Measurements from ENCODE around the gene FHIP1B. TPM values are rescaled to one million over a fixed set of nuclear protein-coding genes. Genes with fewer than 3 reads are reported as not detected.

FHIP1B gene
- total RNA-seq, 1 donor from 2014 or later = 12.2 TPM

- DNase-seq = no peak
- peaks cover 51% of the 10 kb centered on the region for H3K4me1 ChIP-seq
- no peak overlapping the region for H3K27ac ChIP-seq (replicated peaks)
- intact Hi-C loops (cut with micrococcal nuclease) = no loop called here
- H3K27me3 ChIP-seq (ENCODE audit: low read depth) = no peaks in the 10 kb centered on the region
- TF ChIP-seq CTCF (IDR thresholded peaks at IDR 0.05; ENCODE audit: borderline replicate concordance) = no peak
- H3K9me3 ChIP-seq (replicated peaks) = no peaks in the 10 kb centered on the region
- no peak overlapping the region for H3K4me3 ChIP-seq
- peaks cover 44% of the 10 kb centered on the region for H3K36me3 ChIP-seq
Measured at GRCh38 chr11:6223854-6224253, 10.6 kb downstream of the FHIP1B start.

GRCh38 chr11:6219359-6219758 is 15.1 kb downstream of the FHIP1B start:
- no peaks in the 10 kb centered on the region for H3K27me3 ChIP-seq (ENCODE audit: low read depth)
- H3K4me1 ChIP-seq = peaks cover 30% of the 10 kb centered on the region
- peak overlapping the region; percentile 43 for H3K27ac ChIP-seq (replicated peaks)
- no peak for TF ChIP-seq CTCF (IDR thresholded peaks at IDR 0.05; ENCODE audit: borderline replicate concordance)
- DNase-seq = no peak
- intact Hi-C loops (cut with micrococcal nuclease) = no loop called here
- H3K4me3 ChIP-seq = no peak overlapping the region
- H3K36me3 ChIP-seq = peaks cover 86% of the 10 kb centered on the region
- H3K9me3 ChIP-seq (replicated peaks) = no peaks in the 10 kb centered on the region

- TF ChIP-seq CTCF (IDR thresholded peaks at IDR 0.05; ENCODE audit: borderline replicate concordance) = no peak
- intact Hi-C loops (cut with micrococcal nuclease) = no loop called here
- Histone ChIP-seq H3K36me3 (peaks cover 83% of the 10 kb centered on the region), H3K9me3 (replicated peaks) (no peaks in the 10 kb centered on the region), H3K4me1 (peaks cover 26% of the 10 kb centered on the region), H3K27me3 (ENCODE audit: low read depth) (no peaks in the 10 kb centered on the region), H3K4me3 (no peak overlapping the region), H3K27ac (replicated peaks) (no peak overlapping the region)
- DNase-seq = no peak
Measured at GRCh38 chr11:6217722-6218121, 16.7 kb downstream of the FHIP1B start.

GRCh38 chr11:6216501-6216900 is 17.9 kb downstream of the FHIP1B start:
- intact Hi-C loops (cut with micrococcal nuclease) = no loop called here
- Histone ChIP-seq H3K36me3 (peaks cover 83% of the 10 kb centered on the region), H3K27me3 (ENCODE audit: low read depth) (no peaks in the 10 kb centered on the region), H3K9me3 (replicated peaks) (no peaks in the 10 kb centered on the region), H3K4me1 (peaks cover 24% of the 10 kb centered on the region), H3K27ac (replicated peaks) (no peak overlapping the region), H3K4me3 (no peak overlapping the region)
- DNase-seq = no peak
- no peak for TF ChIP-seq CTCF (IDR thresholded peaks at IDR 0.05; ENCODE audit: borderline replicate concordance)

- TF ChIP-seq CTCF (IDR thresholded peaks at IDR 0.05; ENCODE audit: borderline replicate concordance) = no peak
- intact Hi-C loops (cut with micrococcal nuclease) = no loop called here
- no peaks in the 10 kb centered on the region for H3K27me3 ChIP-seq (ENCODE audit: low read depth)
- no peak overlapping the region for H3K4me3 ChIP-seq
- H3K27ac ChIP-seq (replicated peaks) = no peak overlapping the region
- DNase-seq = no peak
- peaks cover 10% of the 10 kb centered on the region for H3K4me1 ChIP-seq
- no peaks in the 10 kb centered on the region for H3K9me3 ChIP-seq (replicated peaks)
- peaks cover 91% of the 10 kb centered on the region for H3K36me3 ChIP-seq
Measured at GRCh38 chr11:6214530-6214929, 19.9 kb downstream of the FHIP1B start.

All from left ventricle myocardium inferior (tissue), 1 donor.